GM19395 (cell line): ENCODE data around the gene ZNF30.
"Not testable (repeated sequence)": the region's sequence is repeated elsewhere in the genome, so short reads cannot be mapped to it uniquely, and the experiment has no call there.

Source experiments
- ATAC-seq: cut with Tn5 transposase; IDR thresholded peaks from one replicate; pipeline ENCODE4 v1.9.1; 2021; ENCODE audit warnings: mild to moderate bottlenecking, moderate library complexity; ENCODE audit not compliant: unreplicated experiment

The ZNF30 gene

DNA sequence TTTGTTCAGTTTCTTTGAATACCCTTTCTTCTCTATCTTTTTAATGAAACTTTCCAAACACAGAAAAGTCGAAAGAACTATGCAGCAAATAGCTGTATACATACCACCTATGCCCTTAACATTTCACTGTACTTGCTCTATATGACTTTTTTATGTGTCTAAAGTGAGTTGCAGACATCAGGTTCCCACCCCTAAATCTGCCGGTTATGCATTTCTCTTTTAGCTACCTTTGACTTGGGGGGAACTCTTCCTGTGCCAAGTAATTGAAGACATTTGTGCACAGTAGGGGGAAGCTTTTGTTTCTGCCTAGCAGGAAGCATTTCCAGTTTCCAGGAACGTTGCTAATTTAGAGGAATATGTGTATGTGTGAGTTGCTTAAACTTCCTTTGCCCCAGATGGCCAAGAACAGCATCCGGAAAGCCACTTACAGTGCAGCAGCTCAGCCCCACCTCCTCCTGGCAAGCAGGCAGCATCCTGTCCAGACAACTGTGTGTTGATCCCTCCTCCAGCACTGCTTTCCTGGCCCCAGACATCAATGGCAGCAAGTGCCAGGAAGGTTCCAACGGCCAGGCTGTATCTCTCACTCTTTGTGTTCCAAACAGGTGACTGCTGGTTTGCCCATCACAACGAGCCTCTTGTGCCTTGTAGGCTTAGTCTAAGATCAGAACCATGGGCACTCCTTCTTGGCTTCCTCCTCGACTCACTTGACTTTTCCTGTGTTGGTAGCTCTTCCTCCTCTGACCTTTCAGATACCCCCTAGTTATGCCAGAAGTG is 58.7 kb downstream of the ZNF30 start:
- no peak for ATAC-seq

DNA sequence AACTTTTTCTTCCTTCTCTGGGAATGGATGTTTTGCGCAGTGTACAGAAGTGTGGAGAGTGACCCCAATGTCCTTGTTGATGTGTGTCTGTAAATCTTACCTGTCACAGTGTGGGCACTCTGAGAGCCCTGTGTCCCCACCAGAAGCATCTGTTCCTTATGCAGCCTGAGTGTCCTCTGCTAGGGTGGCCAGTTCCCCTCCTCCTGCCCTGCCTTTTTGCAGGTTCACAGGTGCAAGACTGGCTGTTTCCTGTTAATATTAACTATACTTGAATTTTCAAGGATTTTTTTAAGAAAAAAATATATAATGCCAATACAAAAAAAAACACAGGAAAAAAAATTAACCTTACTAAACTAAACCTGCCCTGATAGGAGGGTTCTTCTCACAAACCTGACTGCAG is 61.4 kb downstream of the ZNF30 start:
- ATAC-seq: no peak

DNA sequence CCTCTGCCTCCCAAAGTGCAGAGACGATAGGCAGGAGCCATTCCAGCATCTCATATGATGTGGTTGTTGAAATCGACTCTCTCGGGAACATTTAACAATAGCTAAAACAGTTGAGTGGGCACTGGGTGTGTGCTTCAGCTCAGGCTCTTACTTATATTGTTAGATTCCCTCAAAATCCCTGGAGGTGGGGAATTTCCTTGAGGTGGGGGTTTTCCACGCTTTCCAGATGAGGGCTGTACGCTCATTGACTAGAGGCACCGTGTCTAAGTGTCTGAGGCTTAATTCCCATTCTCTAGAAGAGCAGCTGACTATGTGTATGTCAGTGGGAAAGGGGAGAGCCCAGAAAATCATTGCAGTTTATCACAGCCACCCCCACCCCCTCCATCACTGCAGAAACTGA is 62.6 kb downstream of the ZNF30 start:
- ATAC-seq: no peak

DNA sequence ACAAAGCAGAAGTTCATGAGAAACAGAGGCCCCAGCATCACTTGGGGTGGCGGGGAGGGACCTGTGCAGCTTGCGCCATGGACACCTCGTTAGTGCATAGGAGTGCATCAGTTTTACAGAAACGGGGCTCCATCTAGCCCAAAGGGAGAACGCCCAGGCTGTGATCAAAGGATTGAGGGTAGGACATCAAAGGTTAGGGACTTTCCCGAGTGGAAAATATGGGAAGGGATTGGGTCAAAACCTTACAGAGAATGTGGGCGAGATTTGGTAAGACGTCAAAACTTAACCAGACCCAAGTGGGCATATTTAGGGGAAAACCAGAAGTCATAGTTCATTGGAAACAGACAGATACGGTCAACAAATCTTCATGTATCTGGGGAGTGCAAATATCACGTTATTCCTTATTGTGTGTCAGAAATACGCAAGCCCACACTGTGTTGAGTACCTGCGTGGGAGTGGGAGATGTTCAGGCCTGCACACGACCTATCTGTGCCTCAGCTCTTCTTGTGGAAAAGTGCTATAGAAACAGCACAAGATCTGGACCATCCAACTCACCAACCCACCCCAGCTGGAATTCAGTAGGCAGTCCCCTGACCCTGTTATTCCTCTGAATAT is 64.0 kb downstream of the ZNF30 start:
- no peak for ATAC-seq

DNA sequence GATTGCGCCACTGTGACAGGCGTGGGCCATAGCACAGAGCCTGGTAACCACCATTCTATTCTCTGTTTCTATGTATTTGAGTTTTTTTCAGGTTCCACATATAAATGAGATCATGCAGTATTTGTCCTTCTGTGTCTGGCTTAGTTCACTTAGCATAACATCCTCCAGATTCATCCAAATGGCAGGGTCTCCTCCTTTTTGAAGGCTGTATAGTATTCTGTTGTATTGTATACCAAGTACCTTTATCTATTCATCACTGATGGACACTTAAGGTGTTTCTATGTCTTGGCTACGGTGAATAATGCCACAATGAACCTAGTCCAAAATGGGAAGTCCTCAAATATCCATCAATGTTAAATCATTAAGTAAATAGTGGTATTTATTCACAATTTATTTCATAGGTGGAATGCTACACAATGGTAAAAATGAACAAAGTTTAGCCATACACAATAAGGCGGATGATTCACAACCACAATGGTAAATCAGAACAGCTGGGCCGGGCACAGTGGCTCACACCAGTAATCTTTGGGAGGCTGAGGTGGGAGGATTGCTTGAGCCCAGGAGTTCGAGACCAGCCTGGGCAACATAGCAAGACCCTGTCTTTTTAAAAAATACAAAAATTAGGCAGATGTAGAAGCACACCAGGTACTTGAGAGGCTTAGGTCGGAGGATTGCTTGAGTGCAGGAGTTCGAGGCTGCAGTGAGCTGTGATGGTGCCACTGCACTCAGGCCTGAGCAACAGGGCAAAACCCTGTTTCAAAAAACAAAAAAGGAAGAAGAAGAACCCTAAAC is 65.0 kb downstream of the ZNF30 start:
- ATAC-seq: no peak

DNA sequence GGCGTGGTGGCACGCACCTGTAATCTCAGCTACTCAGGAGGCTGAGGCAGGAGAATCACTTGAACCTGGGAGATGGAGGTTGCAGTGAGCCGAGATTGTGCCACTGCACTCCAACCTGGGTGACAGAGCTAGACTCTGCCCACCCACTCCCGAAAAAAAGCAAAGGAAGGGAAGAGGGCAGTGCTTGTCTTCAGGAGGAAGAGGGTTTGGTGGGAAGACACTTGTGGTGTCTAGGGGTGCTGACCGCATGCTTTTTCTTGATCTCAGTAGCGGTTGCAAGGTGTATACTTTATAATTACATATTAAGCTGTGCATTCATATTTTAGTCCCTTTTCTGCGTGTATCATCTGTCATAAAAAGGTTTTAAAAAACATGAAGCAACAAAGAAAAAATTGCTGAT is 65.9 kb downstream of the ZNF30 start:
- ATAC-seq: not testable (repeated sequence)

DNA sequence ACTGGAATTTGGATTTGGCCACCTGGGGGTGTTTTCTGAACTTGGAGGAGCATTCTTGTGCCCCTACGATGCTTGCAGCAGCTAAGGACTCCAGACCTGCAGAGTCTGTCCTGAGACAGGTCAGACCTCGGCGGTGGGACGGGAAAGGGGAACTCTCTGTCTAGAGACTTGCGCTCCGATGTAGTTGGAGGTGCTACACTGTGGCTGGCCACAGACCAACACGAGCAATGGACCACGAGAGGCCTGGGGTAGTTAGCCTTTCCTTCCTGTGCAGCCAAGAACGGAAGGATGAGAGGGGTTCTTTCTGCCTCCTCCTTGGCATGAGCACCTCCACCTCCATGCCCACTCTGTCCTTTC is 67.6 kb downstream of the ZNF30 start:
- ATAC-seq: no peak
